HepG2 (cell line): Measurements from ENCODE around the gene CFAP90. TPM values are rescaled to one million over a fixed set of nuclear protein-coding genes. Genes with fewer than 3 reads are reported as not detected.

Experiments
- AKAP8 ChIP-seq: sonication (generic); formaldehyde crosslinking; IDR thresholded peaks from 2 replicates; pipeline ENCODE4 v1.5.1; 2020; ENCODE audit warnings: mild to moderate bottlenecking, missing genetic modification reagents
- CBX5 ChIP-seq: sonication (generic); formaldehyde crosslinking; IDR thresholded peaks from 2 replicates; pipeline ENCODE4 v1.4.0; 2020; ENCODE audit warnings: missing genetic modification reagents, borderline replicate concordance
- CHD4 ChIP-seq: fragments of 200-600 bp; sonication (generic); IDR thresholded peaks from 2 replicates; pipeline ENCODE4 v1.7.0; 2017; ENCODE audit warnings: mild to moderate bottlenecking, low read length, borderline replicate concordance
- FOXJ3 ChIP-seq: sonication (generic); formaldehyde crosslinking; IDR thresholded peaks from 2 replicates; pipeline ENCODE4 v1.4.0; 2020; ENCODE audit warnings: missing genetic modification reagents, mild to moderate bottlenecking, borderline replicate concordance
- GATAD2A ChIP-seq: IDR thresholded peaks from 2 replicates; pipeline ENCODE4 v1.6.1; 2016
- KLF15 ChIP-seq: sonication (generic); formaldehyde crosslinking; IDR thresholded peaks from 2 replicates; pipeline ENCODE4 v1.8.1; 2023; ENCODE audit warnings: borderline replicate concordance, mild to moderate bottlenecking, inconsistent platforms, missing genetic modification reagents, mixed read lengths
- NFE2L1 ChIP-seq: sonication (generic); formaldehyde crosslinking; IDR thresholded peaks from 2 replicates; pipeline ENCODE4 v1.4.0; 2020; ENCODE audit warnings: missing genetic modification reagents, mild to moderate bottlenecking, borderline replicate concordance
- NR1H2 ChIP-seq: sonication (generic); formaldehyde crosslinking; IDR thresholded peaks from 2 replicates; pipeline ENCODE4 v1.8.1; 2022; ENCODE audit warnings: low read depth, missing genetic modification reagents, borderline replicate concordance
- PATZ1 ChIP-seq: sonication (generic); formaldehyde crosslinking; IDR thresholded peaks from 2 replicates; pipeline ENCODE4 v1.4.0; 2020; ENCODE audit warnings: missing genetic modification reagents
- ZFP1 ChIP-seq: IDR thresholded peaks from 2 replicates; pipeline ENCODE4 v1.6.1; 2016
- ZFP37 ChIP-seq: sonication (generic); formaldehyde crosslinking; IDR thresholded peaks from 2 replicates; pipeline ENCODE4 v1.4.0; 2020; ENCODE audit warnings: missing genetic modification reagents, borderline replicate concordance
- ZNF274 ChIP-seq: sonication (generic); formaldehyde crosslinking; IDR thresholded peaks from 2 replicates; pipeline ENCODE4 v1.5.1; 2020; ENCODE audit warnings: mild to moderate bottlenecking, missing genetic modification reagents
- polyA plus RNA-seq, 8 experiments: library from polyadenylated mRNA; depleted of rRNA in 3 of 8; stranded (reverse) in 7 of 8; unstranded in 1 of 8; fragments of >200 nt; fragmentation: Illumina TruSeq in 4 of 8; extraction: Trizol in 4 of 8; gene quantifications; 2 replicates each; pipeline versions ENCODE4 v1.2.1 to v1.2.3, GENCODE V29; 2011 to 2016; ENCODE audit warnings: low read depth in 4 of 8, missing spikeins in 1 of 8, mixed read lengths in 1 of 8; ENCODE audit not compliant: insufficient read depth in 1 of 8
- total RNA-seq, 5 experiments: library from RNA; depleted of rRNA; stranded (reverse); fragments of >200 nt; fragmentation: Illumina TruSeq; extraction: Trizol; gene quantifications; 2 replicates each; pipeline ENCODE4 v1.2.3, GENCODE V29; 2016; ENCODE audit warnings: low read depth in 1 of 5
- TF ChIP-seq, protein P1 (sequence below): sonication (generic); formaldehyde crosslinking; IDR thresholded peaks from 2 replicates; pipeline ENCODE4 v1.5.1; 2020; ENCODE audit warnings: missing genetic modification reagents, mild to moderate bottlenecking, borderline replicate concordance
- TF ChIP-seq, protein P2 (sequence below): sonication (generic); formaldehyde crosslinking; IDR thresholded peaks from 2 replicates; pipeline ENCODE4 v1.4.0; 2020; ENCODE audit warnings: missing genetic modification reagents
- TF ChIP-seq, protein P3 (sequence below): sonication (generic); formaldehyde crosslinking; IDR thresholded peaks from 2 replicates; pipeline ENCODE4 v1.4.0; 2020; ENCODE audit warnings: mild to moderate bottlenecking, missing genetic modification reagents, borderline replicate concordance
- TF ChIP-seq, protein P4 (sequence below): sonication (generic); formaldehyde crosslinking; IDR thresholded peaks from 2 replicates; pipeline ENCODE4 v1.4.0; 2020; ENCODE audit warnings: mild to moderate bottlenecking, missing genetic modification reagents

CFAP90 gene
- total and polyA plus RNA-seq, 2 of the 13 experiments (the other 11 are each of a cell fraction or from before 2014, with no cell fraction given): 0.11 TPM; not detected in 1

GRCh38 chr5:7868773-7869473 is 18.0 kb upstream of the CFAP90 start, which contains the start of the genes FASTKD3 and MTRR (continued):
- TF ChIP-seq, protein P1, sequence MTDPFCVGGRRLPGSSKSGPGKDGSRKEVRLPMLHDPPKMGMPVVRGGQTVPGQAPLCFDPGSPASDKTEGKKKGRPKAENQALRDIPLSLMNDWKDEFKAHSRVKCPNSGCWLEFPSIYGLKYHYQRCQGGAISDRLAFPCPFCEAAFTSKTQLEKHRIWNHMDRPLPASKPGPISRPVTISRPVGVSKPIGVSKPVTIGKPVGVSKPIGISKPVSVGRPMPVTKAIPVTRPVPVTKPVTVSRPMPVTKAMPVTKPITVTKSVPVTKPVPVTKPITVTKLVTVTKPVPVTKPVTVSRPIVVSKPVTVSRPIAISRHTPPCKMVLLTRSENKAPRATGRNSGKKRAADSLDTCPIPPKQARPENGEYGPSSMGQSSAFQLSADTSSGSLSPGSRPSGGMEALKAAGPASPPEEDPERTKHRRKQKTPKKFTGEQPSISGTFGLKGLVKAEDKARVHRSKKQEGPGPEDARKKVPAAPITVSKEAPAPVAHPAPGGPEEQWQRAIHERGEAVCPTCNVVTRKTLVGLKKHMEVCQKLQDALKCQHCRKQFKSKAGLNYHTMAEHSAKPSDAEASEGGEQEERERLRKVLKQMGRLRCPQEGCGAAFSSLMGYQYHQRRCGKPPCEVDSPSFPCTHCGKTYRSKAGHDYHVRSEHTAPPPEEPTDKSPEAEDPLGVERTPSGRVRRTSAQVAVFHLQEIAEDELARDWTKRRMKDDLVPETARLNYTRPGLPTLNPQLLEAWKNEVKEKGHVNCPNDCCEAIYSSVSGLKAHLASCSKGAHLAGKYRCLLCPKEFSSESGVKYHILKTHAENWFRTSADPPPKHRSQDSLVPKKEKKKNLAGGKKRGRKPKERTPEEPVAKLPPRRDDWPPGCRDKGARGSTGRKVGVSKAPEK (CRISPR knock-in tag): no peak
- TF ChIP-seq NFE2L1 (CRISPR knock-in tag) (no peak), ZFP37 (CRISPR knock-in tag) (peak; percentile 62; the same call in 1 of the 2 replicates), CHD4 (no peak), ZFP1 (CRISPR knock-in tag) (no peak), NR1H2 (CRISPR knock-in tag) (0 out of 2 replicates have a peak, but pooled peaks have one; percentile 43), FOXJ3 (CRISPR knock-in tag) (peak; percentile 46; the same call in 1 of the 2 replicates), PATZ1 (CRISPR knock-in tag) (no peak), GATAD2A (CRISPR knock-in tag) (peak; percentile 47), AKAP8 (CRISPR knock-in tag) (no peak), KLF15 (CRISPR knock-in tag) (peak; percentile 25; the same call in 1 of the 2 replicates), ZNF274 (peak; percentile 83; the same call in 1 of the 2 replicates), CBX5 (CRISPR knock-in tag) (peak; percentile 35; the same call in 1 of the 2 replicates)
- TF ChIP-seq, protein P2, sequence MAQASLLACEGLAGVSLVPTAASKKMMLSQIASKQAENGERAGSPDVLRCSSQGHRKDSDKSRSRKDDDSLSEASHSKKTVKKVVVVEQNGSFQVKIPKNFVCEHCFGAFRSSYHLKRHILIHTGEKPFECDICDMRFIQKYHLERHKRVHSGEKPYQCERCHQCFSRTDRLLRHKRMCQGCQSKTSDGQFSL: no peak
- TF ChIP-seq, protein P3, sequence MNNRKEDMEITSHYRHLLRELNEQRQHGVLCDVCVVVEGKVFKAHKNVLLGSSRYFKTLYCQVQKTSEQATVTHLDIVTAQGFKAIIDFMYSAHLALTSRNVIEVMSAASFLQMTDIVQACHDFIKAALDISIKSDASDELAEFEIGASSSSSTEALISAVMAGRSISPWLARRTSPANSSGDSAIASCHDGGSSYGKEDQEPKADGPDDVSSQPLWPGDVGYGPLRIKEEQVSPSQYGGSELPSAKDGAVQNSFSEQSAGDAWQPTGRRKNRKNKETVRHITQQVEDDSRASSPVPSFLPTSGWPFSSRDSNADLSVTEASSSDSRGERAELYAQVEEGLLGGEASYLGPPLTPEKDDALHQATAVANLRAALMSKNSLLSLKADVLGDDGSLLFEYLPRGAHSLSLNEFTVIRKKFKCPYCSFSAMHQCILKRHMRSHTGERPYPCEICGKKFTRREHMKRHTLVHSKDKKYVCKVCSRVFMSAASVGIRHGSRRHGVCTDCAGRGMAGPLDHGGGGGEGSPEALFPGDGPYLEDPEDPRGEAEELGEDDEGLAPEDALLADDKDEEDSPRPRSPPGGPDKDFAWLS (CRISPR knock-in tag): no peak
- TF ChIP-seq, protein P4, sequence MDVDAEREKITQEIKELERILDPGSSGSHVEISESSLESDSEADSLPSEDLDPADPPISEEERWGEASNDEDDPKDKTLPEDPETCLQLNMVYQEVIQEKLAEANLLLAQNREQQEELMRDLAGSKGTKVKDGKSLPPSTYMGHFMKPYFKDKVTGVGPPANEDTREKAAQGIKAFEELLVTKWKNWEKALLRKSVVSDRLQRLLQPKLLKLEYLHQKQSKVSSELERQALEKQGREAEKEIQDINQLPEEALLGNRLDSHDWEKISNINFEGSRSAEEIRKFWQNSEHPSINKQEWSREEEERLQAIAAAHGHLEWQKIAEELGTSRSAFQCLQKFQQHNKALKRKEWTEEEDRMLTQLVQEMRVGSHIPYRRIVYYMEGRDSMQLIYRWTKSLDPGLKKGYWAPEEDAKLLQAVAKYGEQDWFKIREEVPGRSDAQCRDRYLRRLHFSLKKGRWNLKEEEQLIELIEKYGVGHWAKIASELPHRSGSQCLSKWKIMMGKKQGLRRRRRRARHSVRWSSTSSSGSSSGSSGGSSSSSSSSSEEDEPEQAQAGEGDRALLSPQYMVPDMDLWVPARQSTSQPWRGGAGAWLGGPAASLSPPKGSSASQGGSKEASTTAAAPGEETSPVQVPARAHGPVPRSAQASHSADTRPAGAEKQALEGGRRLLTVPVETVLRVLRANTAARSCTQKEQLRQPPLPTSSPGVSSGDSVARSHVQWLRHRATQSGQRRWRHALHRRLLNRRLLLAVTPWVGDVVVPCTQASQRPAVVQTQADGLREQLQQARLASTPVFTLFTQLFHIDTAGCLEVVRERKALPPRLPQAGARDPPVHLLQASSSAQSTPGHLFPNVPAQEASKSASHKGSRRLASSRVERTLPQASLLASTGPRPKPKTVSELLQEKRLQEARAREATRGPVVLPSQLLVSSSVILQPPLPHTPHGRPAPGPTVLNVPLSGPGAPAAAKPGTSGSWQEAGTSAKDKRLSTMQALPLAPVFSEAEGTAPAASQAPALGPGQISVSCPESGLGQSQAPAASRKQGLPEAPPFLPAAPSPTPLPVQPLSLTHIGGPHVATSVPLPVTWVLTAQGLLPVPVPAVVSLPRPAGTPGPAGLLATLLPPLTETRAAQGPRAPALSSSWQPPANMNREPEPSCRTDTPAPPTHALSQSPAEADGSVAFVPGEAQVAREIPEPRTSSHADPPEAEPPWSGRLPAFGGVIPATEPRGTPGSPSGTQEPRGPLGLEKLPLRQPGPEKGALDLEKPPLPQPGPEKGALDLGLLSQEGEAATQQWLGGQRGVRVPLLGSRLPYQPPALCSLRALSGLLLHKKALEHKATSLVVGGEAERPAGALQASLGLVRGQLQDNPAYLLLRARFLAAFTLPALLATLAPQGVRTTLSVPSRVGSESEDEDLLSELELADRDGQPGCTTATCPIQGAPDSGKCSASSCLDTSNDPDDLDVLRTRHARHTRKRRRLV (CRISPR knock-in tag): 0 out of 2 replicates have a peak, but pooled peaks have one; percentile 37
